HG03460 (cell line): ENCODE results near the gene AOX1.
"Not testable (repeated sequence)": the region's sequence is repeated elsewhere in the genome, so short reads cannot be mapped to it uniquely, and the experiment has no call there.

ENCODE experiments used
- ATAC-seq: cut with Tn5 transposase; IDR thresholded peaks from one replicate; pipeline ENCODE4 v1.9.1; 2021; ENCODE audit not compliant: unreplicated experiment

AOX1 gene

GRCh38 chr2:200698217-200698616 lies 112.4 kb downstream of the AOX1 start:
- ATAC-seq, result no peak

DNA sequence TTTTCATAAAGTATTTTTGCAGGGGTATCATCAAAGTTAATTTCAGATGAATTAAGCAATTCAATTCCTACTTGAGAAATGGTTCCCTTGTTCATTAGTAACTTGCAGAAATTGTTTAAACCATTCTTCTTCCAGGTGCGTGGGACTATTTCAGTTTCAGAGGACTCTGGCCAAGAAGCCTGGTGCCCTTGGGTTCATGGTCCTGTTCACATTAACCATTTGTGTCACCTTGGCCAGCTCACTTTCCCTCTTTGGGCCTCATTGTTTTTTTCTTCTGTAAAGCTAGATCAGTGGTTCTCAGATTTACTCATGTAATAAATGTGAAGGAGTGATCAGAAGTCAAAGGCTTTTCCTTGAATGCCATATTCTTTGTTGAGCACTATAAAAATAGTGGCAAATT lies 113.5 kb downstream of the AOX1 start:
- no peak for ATAC-seq

GRCh38 chr2:200700856-200701255 lies 115.0 kb downstream of the AOX1 start:
- ATAC-seq, result no peak

DNA sequence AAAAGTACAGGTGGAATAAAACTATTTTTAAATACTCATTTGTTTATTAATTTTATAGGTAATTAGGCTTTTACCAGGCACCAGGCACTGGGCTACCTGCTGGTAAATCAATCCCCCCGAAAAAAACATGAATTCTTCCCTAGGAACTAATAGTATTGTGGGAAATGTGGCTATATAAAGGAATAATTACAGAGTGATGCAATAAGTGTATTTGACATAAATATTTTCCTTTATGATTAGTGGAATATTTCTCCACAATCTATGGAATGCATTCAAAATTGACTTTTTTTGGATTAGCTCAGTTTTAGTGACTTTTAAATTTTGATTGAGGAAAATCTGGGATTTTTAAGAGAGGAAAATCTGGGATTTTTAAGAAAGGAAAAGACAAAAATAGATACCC lies 116.2 kb downstream of the AOX1 start:
- no peak for ATAC-seq

DNA sequence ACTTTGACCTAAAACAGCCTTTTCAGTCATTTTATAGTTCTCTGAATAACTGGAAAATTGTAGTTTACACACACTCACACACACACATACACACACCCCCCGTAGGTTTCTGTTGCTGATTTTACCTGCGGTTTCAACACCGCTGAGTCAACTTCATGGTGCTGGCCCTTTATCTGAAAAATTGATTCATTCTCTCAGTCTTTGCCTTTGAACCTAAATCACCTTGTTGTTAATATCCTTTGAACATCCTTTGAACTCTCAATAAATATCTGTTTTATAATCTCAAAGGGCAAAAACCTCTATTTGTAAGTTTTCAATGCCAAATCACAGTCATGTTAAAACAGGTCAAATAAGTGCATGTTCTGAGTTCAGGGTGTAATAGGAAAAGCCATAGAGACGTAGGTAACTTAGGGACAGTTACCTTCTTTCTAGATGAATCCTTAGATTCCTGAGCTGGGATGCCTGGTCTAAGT lies 116.9 kb downstream of the AOX1 start:
- no peak for ATAC-seq

DNA sequence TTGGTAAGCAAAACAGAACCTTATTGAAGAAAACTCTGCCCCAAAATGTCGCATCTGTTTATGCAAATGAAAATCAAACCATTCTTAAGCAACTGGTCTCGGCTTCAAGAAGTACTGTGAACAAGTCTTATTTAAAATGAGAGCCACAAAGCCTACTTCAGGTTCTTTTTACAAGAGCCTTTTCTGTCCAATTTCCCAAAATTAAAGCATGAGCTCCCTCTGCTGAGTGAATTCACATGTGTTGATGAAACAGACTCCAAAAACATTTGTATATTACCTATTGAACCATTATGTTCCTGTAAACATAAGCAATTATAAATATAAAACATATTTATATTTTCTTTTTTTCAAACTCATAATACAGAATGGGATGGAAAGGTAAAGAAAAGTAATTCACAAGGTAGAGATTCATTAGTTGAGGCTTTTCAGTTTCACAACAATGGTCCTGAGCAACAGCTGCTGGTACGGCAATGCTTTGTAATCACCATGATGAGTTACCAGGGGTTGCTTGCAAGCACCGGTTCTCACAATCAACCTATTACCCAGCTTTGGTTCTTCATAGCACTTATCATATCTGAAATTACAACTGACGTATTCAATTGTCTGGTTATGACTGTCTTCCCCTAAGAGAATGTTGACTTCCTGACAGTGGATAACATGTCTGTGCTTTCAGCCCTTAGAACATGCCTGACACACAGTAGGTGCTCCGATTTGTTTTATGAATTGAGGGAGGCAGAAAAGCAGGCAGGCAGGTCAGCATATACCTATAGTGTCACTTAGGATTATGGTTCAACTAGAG lies 117.5 kb downstream of the AOX1 start:
- no peak for ATAC-seq

- ATAC-seq, result no peak
These were observed 118.3 kb downstream of the AOX1 start for GRCh38 chr2:200703926-200704637.

GRCh38 chr2:200705305-200706041 lies 119.7 kb downstream of the AOX1 start:
- ATAC-seq, result no peak

DNA sequence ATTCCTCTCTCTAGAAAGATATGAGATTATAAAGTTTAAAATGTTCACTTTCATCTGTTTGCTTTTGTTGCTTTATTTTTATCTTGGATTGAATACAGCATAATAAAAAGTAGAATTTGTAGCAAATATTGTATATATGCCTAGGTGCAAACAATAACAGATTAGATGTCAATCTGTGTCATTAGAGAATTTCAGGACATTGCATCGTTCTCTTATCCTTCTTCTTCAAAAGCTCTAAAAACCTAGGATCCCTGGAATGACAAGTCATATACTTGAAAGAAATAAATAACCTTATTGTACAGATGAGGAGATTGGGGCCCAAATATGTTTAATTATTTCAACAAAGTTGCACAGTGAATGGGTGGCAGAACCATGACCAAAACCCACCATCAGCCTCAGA lies 123.1 kb downstream of the AOX1 start:
- ATAC-seq, result no peak

GRCh38 chr2:200713003-200713703 lies 127.3 kb downstream of the AOX1 start:
- ATAC-seq, result peak; percentile 100

DNA sequence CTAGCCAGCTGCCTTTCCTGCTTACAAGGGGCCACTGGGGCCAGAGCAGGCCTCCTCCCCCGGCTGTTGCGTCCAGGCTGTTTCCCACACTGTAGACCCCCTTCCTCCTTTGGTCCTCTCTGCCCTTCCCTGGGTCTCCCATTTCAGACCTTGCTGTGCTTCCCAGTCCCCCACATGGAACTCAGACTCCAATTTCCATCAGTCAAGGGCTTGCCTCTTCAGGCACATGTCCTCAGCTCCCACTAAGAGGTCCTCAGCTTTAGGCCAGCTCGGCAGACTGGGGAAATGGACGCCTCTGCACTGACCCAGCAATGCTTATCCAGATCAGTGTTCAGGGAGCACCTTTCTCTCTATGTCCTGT lies 127.9 kb downstream of the AOX1 start:
- no peak for ATAC-seq

GRCh38 chr2:200715014-200715413 lies 129.2 kb downstream of the AOX1 start:
- not testable (repeated sequence) for ATAC-seq

DNA sequence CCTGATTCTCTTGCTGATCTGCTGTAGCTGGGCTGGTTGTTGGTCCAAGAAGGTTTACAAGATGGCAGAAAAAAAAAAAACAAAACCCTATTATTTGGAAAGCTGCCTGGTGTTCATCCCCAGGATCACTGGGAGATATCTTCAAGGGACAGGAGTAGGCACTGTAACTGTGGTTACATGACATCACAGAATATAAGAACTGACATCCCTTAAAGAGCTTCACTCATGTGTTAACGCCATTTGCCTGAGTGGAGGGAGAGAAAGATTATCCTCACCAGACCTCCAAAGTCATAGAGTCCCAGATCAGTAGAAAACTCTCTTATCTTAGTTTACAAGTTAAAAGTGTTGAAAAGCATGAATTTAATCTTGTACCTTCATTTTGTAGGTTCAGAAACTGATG lies 130.6 kb downstream of the AOX1 start:
- ATAC-seq, result no peak
